Body of pancreas (tissue), 4 donors: ENCODE measurements around the gene JAG2.

Experiments
- CTCF ChIP-seq, 7 experiments: fragments of 450-650 bp in 4 of 7; fragments of 200-600 bp in 3 of 7; sonication (generic) in 3 of 7; IDR thresholded peaks; one replicate each; pipeline ENCODE4 v1.5.1; 2016 to 2019; ENCODE audit warnings: antibody characterized with exemption in 7 of 7
- POLR2A ChIP-seq, 3 donors: fragments of 450-650 bp; IDR thresholded peaks; one replicate each; pipeline ENCODE4 v1.6.1; 2016; ENCODE audit warnings: antibody characterized with exemption in 3 of 3, mild to moderate bottlenecking in 2 of 3

- TF ChIP-seq POLR2A (IDR thresholded peaks at IDR 0.05), result no peak
- no peak for TF ChIP-seq CTCF (IDR thresholded peaks at IDR 0.05)
Observed at GRCh38 chr14:105215602-105216001, 47.0 kb upstream of the JAG2 start.
